HL-60 (cell line): Measurements from ENCODE around the gene USP17L18.
"Not testable (repeated sequence)": the region's sequence is repeated elsewhere in the genome, so short reads cannot be mapped to it uniquely, and the experiment has no call there.

Experiments
- GABPA ChIP-seq: IDR thresholded peaks from 2 replicates; pipeline ENCODE4 v1.6.1; 2012; ENCODE audit warnings: low read depth
- POLR2AphosphoS5 ChIP-seq: IDR thresholded peaks from 2 replicates; pipeline ENCODE4 v1.6.1; 2012; ENCODE audit warnings: low read depth
- SPI1 ChIP-seq: IDR thresholded peaks from 2 replicates; pipeline ENCODE4 v1.6.1; 2012; ENCODE audit warnings: low read depth, mild to moderate bottlenecking, borderline replicate concordance
- TF ChIP-seq, protein P1 (sequence below): IDR thresholded peaks from one replicate; pipeline ENCODE4 v1.5.1; 2011; ENCODE audit warnings: low read length, control low read depth, inconsistent platforms; ENCODE audit not compliant: insufficient read depth
- TF ChIP-seq, protein P2 (sequence below): IDR thresholded peaks from 2 replicates; pipeline ENCODE4 v1.6.1; 2012; ENCODE audit warnings: low read depth; ENCODE audit not compliant: insufficient replicate concordance

DNA sequence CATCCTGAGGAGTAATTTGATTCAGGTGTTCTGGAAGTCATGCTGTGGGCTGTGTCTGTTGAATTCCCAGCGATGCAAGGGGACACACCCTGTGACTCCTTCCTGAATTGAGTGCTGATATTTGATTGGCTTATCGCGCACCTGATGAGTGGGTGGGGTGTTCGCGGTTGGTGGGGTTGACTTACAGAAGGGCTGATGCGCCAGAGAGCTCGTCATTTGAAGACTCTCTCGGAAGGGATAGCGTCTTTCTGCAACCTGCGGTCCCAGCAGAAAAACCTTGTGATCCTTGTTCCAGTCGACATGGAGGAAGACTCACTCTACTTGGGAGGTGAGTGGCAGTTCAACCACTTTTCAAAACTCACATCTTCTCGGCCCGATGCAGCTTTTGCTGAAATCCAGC is 4.6 kb downstream of the USP17L18 start, which contains the start of gene USP17L19:
- TF ChIP-seq, protein P1, sequence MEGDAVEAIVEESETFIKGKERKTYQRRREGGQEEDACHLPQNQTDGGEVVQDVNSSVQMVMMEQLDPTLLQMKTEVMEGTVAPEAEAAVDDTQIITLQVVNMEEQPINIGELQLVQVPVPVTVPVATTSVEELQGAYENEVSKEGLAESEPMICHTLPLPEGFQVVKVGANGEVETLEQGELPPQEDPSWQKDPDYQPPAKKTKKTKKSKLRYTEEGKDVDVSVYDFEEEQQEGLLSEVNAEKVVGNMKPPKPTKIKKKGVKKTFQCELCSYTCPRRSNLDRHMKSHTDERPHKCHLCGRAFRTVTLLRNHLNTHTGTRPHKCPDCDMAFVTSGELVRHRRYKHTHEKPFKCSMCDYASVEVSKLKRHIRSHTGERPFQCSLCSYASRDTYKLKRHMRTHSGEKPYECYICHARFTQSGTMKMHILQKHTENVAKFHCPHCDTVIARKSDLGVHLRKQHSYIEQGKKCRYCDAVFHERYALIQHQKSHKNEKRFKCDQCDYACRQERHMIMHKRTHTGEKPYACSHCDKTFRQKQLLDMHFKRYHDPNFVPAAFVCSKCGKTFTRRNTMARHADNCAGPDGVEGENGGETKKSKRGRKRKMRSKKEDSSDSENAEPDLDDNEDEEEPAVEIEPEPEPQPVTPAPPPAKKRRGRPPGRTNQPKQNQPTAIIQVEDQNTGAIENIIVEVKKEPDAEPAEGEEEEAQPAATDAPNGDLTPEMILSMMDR, result not testable (repeated sequence)
- TF ChIP-seq POLR2AphosphoS5, SPI1, GABPA: not testable (repeated sequence)
- TF ChIP-seq, protein P2, sequence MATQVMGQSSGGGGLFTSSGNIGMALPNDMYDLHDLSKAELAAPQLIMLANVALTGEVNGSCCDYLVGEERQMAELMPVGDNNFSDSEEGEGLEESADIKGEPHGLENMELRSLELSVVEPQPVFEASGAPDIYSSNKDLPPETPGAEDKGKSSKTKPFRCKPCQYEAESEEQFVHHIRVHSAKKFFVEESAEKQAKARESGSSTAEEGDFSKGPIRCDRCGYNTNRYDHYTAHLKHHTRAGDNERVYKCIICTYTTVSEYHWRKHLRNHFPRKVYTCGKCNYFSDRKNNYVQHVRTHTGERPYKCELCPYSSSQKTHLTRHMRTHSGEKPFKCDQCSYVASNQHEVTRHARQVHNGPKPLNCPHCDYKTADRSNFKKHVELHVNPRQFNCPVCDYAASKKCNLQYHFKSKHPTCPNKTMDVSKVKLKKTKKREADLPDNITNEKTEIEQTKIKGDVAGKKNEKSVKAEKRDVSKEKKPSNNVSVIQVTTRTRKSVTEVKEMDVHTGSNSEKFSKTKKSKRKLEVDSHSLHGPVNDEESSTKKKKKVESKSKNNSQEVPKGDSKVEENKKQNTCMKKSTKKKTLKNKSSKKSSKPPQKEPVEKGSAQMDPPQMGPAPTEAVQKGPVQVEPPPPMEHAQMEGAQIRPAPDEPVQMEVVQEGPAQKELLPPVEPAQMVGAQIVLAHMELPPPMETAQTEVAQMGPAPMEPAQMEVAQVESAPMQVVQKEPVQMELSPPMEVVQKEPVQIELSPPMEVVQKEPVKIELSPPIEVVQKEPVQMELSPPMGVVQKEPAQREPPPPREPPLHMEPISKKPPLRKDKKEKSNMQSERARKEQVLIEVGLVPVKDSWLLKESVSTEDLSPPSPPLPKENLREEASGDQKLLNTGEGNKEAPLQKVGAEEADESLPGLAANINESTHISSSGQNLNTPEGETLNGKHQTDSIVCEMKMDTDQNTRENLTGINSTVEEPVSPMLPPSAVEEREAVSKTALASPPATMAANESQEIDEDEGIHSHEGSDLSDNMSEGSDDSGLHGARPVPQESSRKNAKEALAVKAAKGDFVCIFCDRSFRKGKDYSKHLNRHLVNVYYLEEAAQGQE, result not testable (repeated sequence)
